AG04449 (cell line): ENCODE measurements around the gene NECTIN4.
"Not testable (repeated sequence)": the region's sequence is repeated elsewhere in the genome, so short reads cannot be mapped to it uniquely, and the experiment has no call there.

Experiments
- CTCF ChIA-PET: fragments of 350-600 bp; formaldehyde crosslinking; extraction: SDS; loops from one replicate; lab custom pipeline; 2021; ENCODE audit warnings: antibody characterized with exemption; lab: Yijun Ruan, JAX
- POLR2A ChIA-PET: fragments of 400-600, 350-600 bp; formaldehyde crosslinking; extraction: SDS; loops from one replicate; lab custom pipeline; 2020; ENCODE audit warnings: antibody characterized with exemption, inconsistent platforms; lab: Yijun Ruan, JAX
- DNase-seq: peaks from one replicate; pipeline ENCODE4 v3.0.0-alpha.2; 2010; ENCODE audit warnings: low read depth, low spot score
- H3K4me3 ChIP-seq: 2 replicates; pipeline ENCODE4 v1.5.1; 2011; ENCODE audit warnings: low read depth, mild to moderate bottlenecking, control low read depth, low read length
- CTCF ChIP-seq: IDR thresholded peaks from one replicate; pipeline ENCODE4 v1.5.1; 2011; ENCODE audit warnings: mild to moderate bottlenecking, moderate library complexity, low read length, control low read depth, inconsistent platforms; ENCODE audit not compliant: insufficient read depth; ENCODE audit errors: missing control alignments

Gene NECTIN4

GRCh38 chr1:161121834-161122233 lies 32.5 kb upstream of the NECTIN4 start:
- no peak overlapping the region for H3K4me3 ChIP-seq
- TF ChIP-seq CTCF = no peak
- ChIA-PET POLR2A (interaction anchor here (0.8 to 0.9 kb wide), 2 partner anchors 9 to 11 kb away, joined by 3 to 5 read pairs; partner anchors contain the start of gene DEDD), CTCF (interaction anchor here (1.0 kb wide), 1 partner anchor 25 kb away, joined by 5 read pairs; no protein-coding TSS in a partner anchor)
- no peak for DNase-seq

GRCh38 chr1:161121042-161121650 lies 31.8 kb upstream of the NECTIN4 start:
- ChIA-PET CTCF (interaction anchor here (0.7 to 1.0 kb wide), 2 partner anchors 14 to 24 kb away, joined by 3 to 5 read pairs; no protein-coding TSS in a partner anchor), POLR2A (interaction anchor here (0.9 kb wide), 1 partner anchor 11 kb away, joined by 5 read pairs; the partner anchor contains the start of gene DEDD)
- no peak for TF ChIP-seq CTCF
- DNase-seq = no peak
- no peak overlapping the region for H3K4me3 ChIP-seq

- peak; percentile 30 for TF ChIP-seq CTCF
- CTCF ChIA-PET = interaction anchor here (0.9 to 2.6 kb wide), 3 partner anchors 9 to 125 kb away, joined by 4 to 8 read pairs (median 4); no protein-coding TSS in a partner anchor
These were observed 29.9 kb upstream of the NECTIN4 start for GRCh38 chr1:161119092-161119903.

GRCh38 chr1:161117759-161118581 lies 28.6 kb upstream of the NECTIN4 start, which contains the start of the genes NIT1 and PFDN2:
NIT1 (plus strand) TSS chr1:161118105; CDS start chr1:161118177, 72 bp downstream.
PFDN2 (minus strand) TSS chr1:161118037; CDS start chr1:161118026, 11 bp downstream.
- ChIA-PET CTCF (interaction anchor here (0.9 to 6.8 kb wide), 8 partner anchors 10 to 124 kb away, joined by 3 to 57 read pairs (median 4); partner anchors contain the start of gene KLHDC9), POLR2A (interaction anchor here (0.6 to 1.1 kb wide), 2 partner anchors 15 to 73 kb away, joined by 3 to 6 read pairs; no protein-coding TSS in a partner anchor)
- no peak for DNase-seq
- no peak for TF ChIP-seq CTCF
- H3K4me3 ChIP-seq = peak within 1 kb of the TSS; percentile 98

More at GRCh38 chr1:161119092-161119903, 29.9 kb upstream of the NECTIN4 start:
- peak overlapping the region; percentile 98 for H3K4me3 ChIP-seq
- POLR2A ChIA-PET = no interaction called here
- no peak for DNase-seq

- H3K4me3 ChIP-seq, POLR2A ChIA-PET, DNase-seq: not testable (repeated sequence)
- CTCF ChIA-PET = interaction anchor here (1.1 to 6.8 kb wide), 5 partner anchors 10 to 44 kb away, joined by 3 to 57 read pairs (median 6); partner anchors contain the start of gene KLHDC9
These were observed 26.6 kb upstream of the NECTIN4 start for GRCh38 chr1:161115961-161116360.
